Activated CD8-positive, alpha-beta T cell treated with anti-CD3 and anti-CD28 coated beads for 36 hours (primary cell): ENCODE results near the gene PCMT1. TPM values are rescaled to one million over a fixed set of nuclear protein-coding genes. Genes with fewer than 3 reads are reported as not detected.

Experiments used
- ATAC-seq: fragments of 200-7000 bp; cut with Tn5 transposase; one replicate; pipeline ENCODE4 v1.10.0; 2021; ENCODE audit warnings: mild to moderate bottlenecking, moderate library complexity
- CTCF ChIA-PET: fragments of 350-600 bp; sonication (Branson Sonifier 250); formaldehyde crosslinking; loops from one replicate; lab custom pipeline; 2021; ENCODE audit warnings: antibody characterized with exemption; lab: Charles Lee
- POLR2A ChIA-PET: fragments of 350-600 bp; sonication (Branson Sonifier 250); formaldehyde crosslinking; loops from one replicate; lab custom pipeline; 2021; ENCODE audit warnings: antibody characterized with exemption; lab: Charles Lee
- DNase-seq: peaks from one replicate; pipeline ENCODE4 v3.0.0-alpha.2; 2020
- H3K27ac Mint-ChIP-seq: one replicate; pipeline ENCODE4 v1.8.0; 2021; ENCODE audit warnings: mild to moderate bottlenecking, mixed read lengths
- H3K27me3 Mint-ChIP-seq: one replicate; pipeline ENCODE4 v1.8.0; 2021; ENCODE audit warnings: mixed read lengths
- H3K36me3 Mint-ChIP-seq: one replicate; pipeline ENCODE4 v1.8.0; 2021; ENCODE audit warnings: low read depth, mixed read lengths
- H3K4me1 Mint-ChIP-seq: one replicate; pipeline ENCODE4 v1.8.0; 2021; ENCODE audit warnings: low read depth, mixed read lengths
- H3K4me3 Mint-ChIP-seq: one replicate; pipeline ENCODE4 v1.8.0; 2021; ENCODE audit warnings: mild to moderate bottlenecking, moderate library complexity, mixed read lengths
- H3K9me3 Mint-ChIP-seq: one replicate; pipeline ENCODE4 v1.8.0; 2021; ENCODE audit warnings: mixed read lengths
- CTCF ChIP-seq: fragments of 200-600 bp; IDR thresholded peaks from one replicate; pipeline ENCODE4 v1.8.0; 2022; ENCODE audit warnings: antibody characterized with exemption, mild to moderate bottlenecking
- intact Hi-C: fragments of 100-400 bp; cut with micrococcal nuclease; formaldehyde crosslinking; loops from one replicate; pipeline ENCODE4 v1.10.0; 2022
- total RNA-seq, 2 experiments: library from RNA; stranded (reverse); gene quantifications; one replicate each; pipeline ENCODE4 v1.2.3, GENCODE V29; 2021

The PCMT1 gene
- total RNA-seq, 2 experiments from 2014 or later: 97.3 to 102 TPM

- POLR2A ChIA-PET: interaction anchor here (0.6 kb wide), 1 partner anchor 1053 kb away, joined by 3 read pairs; no protein-coding TSS in a partner anchor
- no peak overlapping the region for H3K27ac Mint-ChIP-seq
- intact Hi-C loops: no loop called here
Observed at GRCh38 chr6:149783551-149783950, 34.0 kb downstream of the PCMT1 start.

DNA sequence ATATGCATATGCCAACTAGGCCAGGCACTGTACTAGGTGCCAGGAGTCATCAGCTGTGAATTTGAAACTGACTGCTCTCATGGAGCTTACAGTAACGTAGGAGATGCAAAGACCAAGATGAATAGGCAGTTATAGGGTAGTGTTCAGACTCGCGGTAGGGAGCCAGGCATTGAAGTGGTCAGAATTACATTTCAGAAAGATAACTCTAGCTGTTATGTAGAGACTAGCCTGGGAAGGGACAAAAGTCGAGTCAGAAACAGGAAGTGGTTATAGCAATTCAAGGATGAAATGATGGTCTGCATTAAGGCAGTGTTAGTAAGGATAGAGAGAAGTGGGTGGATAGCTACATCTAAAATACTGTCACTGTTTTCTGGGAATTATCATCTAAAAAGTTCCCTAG, 56.6 kb downstream of the PCMT1 start:
- POLR2A ChIA-PET: no interaction called here
- CTCF ChIA-PET: interaction anchor here (0.9 to 1.6 kb wide), 4 partner anchors 11 to 59 kb away, joined by 3 read pairs; no protein-coding TSS in a partner anchor
- intact Hi-C loops: no loop called here
- no peak for TF ChIP-seq CTCF
- DNase-seq: no peak
- H3K27ac Mint-ChIP-seq: peak overlapping the region; percentile 50
- no peaks in the 10 kb centered on the region for H3K27me3 Mint-ChIP-seq
- peak; percentile 42 for ATAC-seq
- H3K4me1 Mint-ChIP-seq: peaks cover 7% of the 10 kb centered on the region
- no peaks in the 10 kb centered on the region for H3K9me3 Mint-ChIP-seq
- no peak overlapping the region for H3K4me3 Mint-ChIP-seq
- peaks cover 16% of the 10 kb centered on the region for H3K36me3 Mint-ChIP-seq

More at GRCh38 chr6:149783551-149783950, 34.0 kb downstream of the PCMT1 start:
- H3K9me3 Mint-ChIP-seq: no peaks in the 10 kb centered on the region
- H3K36me3 Mint-ChIP-seq: peaks cover 11% of the 10 kb centered on the region
- no peak for TF ChIP-seq CTCF
- no peaks in the 10 kb centered on the region for H3K4me1 Mint-ChIP-seq
- no peaks in the 10 kb centered on the region for H3K27me3 Mint-ChIP-seq
- ATAC-seq (no peak), DNase-seq (no peak)
- no peak overlapping the region for H3K4me3 Mint-ChIP-seq
- CTCF ChIA-PET: no interaction called here

- H3K27me3 Mint-ChIP-seq: no peaks in the 10 kb centered on the region
- H3K27ac Mint-ChIP-seq: no peak overlapping the region
- POLR2A ChIA-PET: interaction anchor here (1.2 kb wide), 1 partner anchor 11 kb away, joined by 4 read pairs; no protein-coding TSS in a partner anchor
Observed at GRCh38 chr6:149809798-149810197, 60.3 kb downstream of the PCMT1 start.

DNA sequence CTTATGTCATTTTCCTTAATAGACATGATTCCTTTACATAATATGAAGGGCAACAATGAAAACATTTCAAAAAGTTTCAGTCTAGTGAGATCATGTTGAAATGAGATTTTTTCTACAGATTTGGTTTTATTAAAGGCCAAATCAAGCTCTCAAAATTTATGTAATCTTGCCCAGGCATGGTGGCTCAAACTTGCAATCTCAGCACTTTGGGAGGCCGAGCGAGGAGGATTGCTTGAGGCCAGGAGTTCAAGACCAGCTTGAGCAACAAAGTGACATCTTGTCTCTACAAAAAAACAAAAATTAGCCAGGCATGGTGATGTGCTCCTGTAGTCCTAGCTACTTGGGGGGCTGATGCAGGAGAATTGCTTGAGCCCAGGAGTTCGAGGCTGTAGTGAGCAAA, 63.8 kb downstream of the PCMT1 start:
- Mint-ChIP-seq H3K4me1 (no peaks in the 10 kb centered on the region), H3K36me3 (peaks cover 8% of the 10 kb centered on the region), H3K27ac (no peak overlapping the region), H3K4me3 (no peak overlapping the region), H3K9me3 (no peaks in the 10 kb centered on the region), H3K27me3 (no peaks in the 10 kb centered on the region)
- ChIA-PET CTCF (interaction anchor here (1.0 to 1.1 kb wide), 2 partner anchors 10 to 14 kb away, joined by 3 to 6 read pairs; no protein-coding TSS in a partner anchor), POLR2A (interaction anchor here (1.2 kb wide), 1 partner anchor 13 kb away, joined by 3 read pairs; no protein-coding TSS in a partner anchor)
- intact Hi-C loops: no loop called here
- TF ChIP-seq CTCF: no peak
- DNase-seq (no peak), ATAC-seq (no peak)

More at GRCh38 chr6:149809798-149810197, 60.3 kb downstream of the PCMT1 start:
- ATAC-seq (no peak), DNase-seq (no peak)
- Mint-ChIP-seq H3K4me1 (peaks cover 7% of the 10 kb centered on the region), H3K4me3 (no peak overlapping the region), H3K36me3 (peaks cover 11% of the 10 kb centered on the region), H3K9me3 (no peaks in the 10 kb centered on the region)
- CTCF ChIA-PET: interaction anchor here (1.2 to 2.3 kb wide), 4 partner anchors 10 to 31 kb away, joined by 3 to 7 read pairs (median 5); no protein-coding TSS in a partner anchor
- intact Hi-C loops: no loop called here
- TF ChIP-seq CTCF: no peak

DNA sequence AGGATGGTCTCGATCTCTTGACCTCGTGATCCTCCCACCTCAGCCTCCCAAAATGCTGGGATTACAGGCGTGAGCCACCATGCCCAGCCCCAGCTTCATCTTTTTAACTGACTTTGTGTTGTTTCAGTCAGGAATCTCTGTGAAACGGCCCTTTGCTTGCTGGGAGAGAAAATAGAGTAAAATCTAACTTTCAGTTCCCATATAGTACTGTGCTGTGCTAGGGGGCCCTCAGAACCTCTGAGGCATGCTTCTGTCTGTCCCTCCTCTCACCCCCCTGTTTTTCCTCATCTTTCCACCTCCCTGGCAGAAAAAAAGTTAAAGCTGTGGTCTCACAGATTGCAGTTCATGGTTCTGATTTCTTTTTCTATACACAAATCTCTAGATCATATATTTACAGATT, 66.2 kb downstream of the PCMT1 start:
- H3K4me3 Mint-ChIP-seq: no peak overlapping the region
- H3K4me1 Mint-ChIP-seq: no peaks in the 10 kb centered on the region
- CTCF ChIA-PET: no interaction called here
- ATAC-seq: no peak
- H3K9me3 Mint-ChIP-seq: no peaks in the 10 kb centered on the region
- intact Hi-C loops: no loop called here
- H3K27me3 Mint-ChIP-seq: no peaks in the 10 kb centered on the region
- TF ChIP-seq CTCF: no peak
- no peak overlapping the region for H3K27ac Mint-ChIP-seq
- POLR2A ChIA-PET: interaction anchor here (1.4 kb wide), 1 partner anchor 11 kb away, joined by 3 read pairs; no protein-coding TSS in a partner anchor
- H3K36me3 Mint-ChIP-seq: peaks cover 8% of the 10 kb centered on the region
- no peak for DNase-seq
